Lower leg skin (tissue), 4 donors: ENCODE measurements around the gene KRTAP10-4. TPM values are rescaled to one million over a fixed set of nuclear protein-coding genes. Genes with fewer than 3 reads are reported as not detected.
"Not testable (repeated sequence)": the region's sequence is repeated elsewhere in the genome, so short reads cannot be mapped to it uniquely, and the experiment has no call there.

Experiments
- DNase-seq, 2 donors: peaks; one replicate each; pipeline ENCODE4 v3.0.0-alpha.2; 2019; ENCODE audit warnings: low spot score in 2 of 2
- H3K4me3 ChIP-seq: fragments of 200-600 bp; sonication (generic); 2 replicates; pipeline ENCODE4 v1.5.1; 2017; ENCODE audit warnings: mild to moderate bottlenecking, low read depth; ENCODE audit not compliant: poor library complexity, severe bottlenecking
- CTCF ChIP-seq, 3 donors: fragments of 450-650 bp; IDR thresholded peaks; one replicate each; pipeline ENCODE4 v1.5.1; 2016; ENCODE audit warnings: antibody characterized with exemption in 3 of 3, mild to moderate bottlenecking in 3 of 3, moderate library complexity in 2 of 3
- POLR2A ChIP-seq, 2 donors: fragments of 450-650 bp; IDR thresholded peaks; one replicate each; pipeline ENCODE4 v1.6.1; 2016 to 2017; ENCODE audit warnings: antibody characterized with exemption in 2 of 2, mild to moderate bottlenecking in 1 of 2, moderate library complexity in 1 of 2
- WGBS, 2 donors: methylation state at CpG; one replicate each; pipeline ENCODE4 v1.1.5; 2018; 5-methylcytosine and 5-hydroxymethylcytosine counted together
- intact Hi-C: fragments of 100-400 bp; cut with DNase I; formaldehyde crosslinking; loops from one replicate; pipeline ENCODE4 v1.15.0; 2023; ENCODE audit warnings: low total_unique reads
- total RNA-seq, 4 donors: library from RNA; depleted of rRNA; stranded (reverse); fragments of >200 nt; gene quantifications; one replicate each; pipeline ENCODE4 v1.1.0, GENCODE V29; 2016

The KRTAP10-4 gene
- total RNA-seq, 4 donors from 2014 or later = 6.3 TPM; not detected in 3

- no peak for DNase-seq
- TF ChIP-seq POLR2A (IDR thresholded peaks at IDR 0.05) (no peak), CTCF (IDR thresholded peaks at IDR 0.05) (no peak)
- intact Hi-C loops = no loop called here
- no peak overlapping the region for H3K4me3 ChIP-seq
Observed at GRCh38 chr21:44609193-44609592, 35.7 kb downstream of the KRTAP10-4 start.

DNA sequence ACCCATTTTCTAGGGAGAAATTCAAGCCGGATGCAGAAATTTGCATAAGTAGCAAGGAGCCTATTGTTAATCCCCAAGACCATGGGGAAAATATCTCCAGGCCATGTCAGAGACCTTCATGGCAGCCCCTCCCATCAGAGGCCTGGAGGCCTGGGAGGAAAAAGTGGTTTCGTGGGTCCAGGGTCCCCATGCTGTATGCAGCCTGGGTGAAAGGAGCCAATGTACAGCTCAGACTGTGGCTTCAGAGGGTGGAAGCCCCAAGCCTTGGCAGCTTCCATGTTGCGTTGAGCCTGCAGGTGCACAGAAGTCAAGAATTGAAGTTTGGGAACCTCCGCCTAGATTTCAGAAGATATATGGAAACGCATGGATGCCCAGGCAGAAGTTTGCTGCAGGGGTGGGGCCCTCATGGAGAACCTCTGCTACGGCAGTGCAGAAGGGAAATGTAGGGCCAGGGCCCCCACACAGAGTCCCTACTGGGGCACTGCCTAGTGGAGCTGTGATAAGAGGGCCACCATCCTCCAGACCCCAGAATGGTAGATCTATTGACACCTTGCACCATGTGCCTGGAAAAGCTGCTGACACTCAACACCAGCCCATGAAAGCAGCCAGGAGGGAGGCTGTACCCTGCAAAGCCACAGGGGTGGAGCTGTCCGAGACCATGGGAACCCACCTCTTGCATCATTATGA is 36.8 kb downstream of the KRTAP10-4 start:
- H3K4me3 ChIP-seq, intact Hi-C loops, DNase-seq: not testable (repeated sequence)
- 97% methylated on average over 7 of the region's 7 CpGs for WGBS, 2 donors

GRCh38 chr21:44611551-44611950 is 38.0 kb downstream of the KRTAP10-4 start:
- no peak for TF ChIP-seq CTCF (IDR thresholded peaks at IDR 0.05)
- TF ChIP-seq POLR2A (IDR thresholded peaks at IDR 0.05) = no peak
- no peak overlapping the region for H3K4me3 ChIP-seq
- intact Hi-C loops = no loop called here
- DNase-seq = no peak
- WGBS, 2 donors = 80 to 84% methylated on average over 4 of the region's 4 CpGs

DNA sequence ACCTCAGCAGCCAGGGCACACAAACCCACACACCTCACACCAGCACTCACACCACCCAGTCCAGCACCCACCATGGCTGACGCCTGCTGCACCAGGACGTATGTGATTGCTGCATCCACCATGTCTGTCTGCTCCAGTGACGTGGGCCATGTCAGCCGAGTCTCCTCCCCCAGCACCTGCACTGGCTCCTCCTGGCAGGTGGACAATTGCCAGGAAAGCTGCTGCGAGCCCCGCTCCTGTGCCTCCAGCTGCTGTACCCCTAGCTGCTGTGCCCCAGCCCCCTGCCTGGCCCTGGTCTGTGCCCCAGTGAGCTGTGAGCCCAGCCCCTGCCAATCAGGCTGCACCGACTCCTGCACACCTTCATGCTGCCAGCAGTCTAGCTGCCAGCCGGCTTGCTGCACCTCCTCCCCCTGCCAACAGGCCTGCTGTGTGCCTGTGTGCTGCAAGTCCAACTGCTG is 38.5 kb downstream of the KRTAP10-4 start, which contains the start of gene KRTAP10-8:
Gene KRTAP10-8 (plus strand): TSS at position 51 of the 458 bp plus-strand sequence. CDS start 22 bp downstream, at position 73.
- intact Hi-C loops = no loop called here
- TF ChIP-seq POLR2A (IDR thresholded peaks at IDR 0.05) (no peak), CTCF (IDR thresholded peaks at IDR 0.05) (no peak)
- 88 to 93% methylated on average over 7 to 8 of the region's 8 CpGs for WGBS, 2 donors
- H3K4me3 ChIP-seq = no peak within 1 kb of the TSS
- no peak for DNase-seq

DNA sequence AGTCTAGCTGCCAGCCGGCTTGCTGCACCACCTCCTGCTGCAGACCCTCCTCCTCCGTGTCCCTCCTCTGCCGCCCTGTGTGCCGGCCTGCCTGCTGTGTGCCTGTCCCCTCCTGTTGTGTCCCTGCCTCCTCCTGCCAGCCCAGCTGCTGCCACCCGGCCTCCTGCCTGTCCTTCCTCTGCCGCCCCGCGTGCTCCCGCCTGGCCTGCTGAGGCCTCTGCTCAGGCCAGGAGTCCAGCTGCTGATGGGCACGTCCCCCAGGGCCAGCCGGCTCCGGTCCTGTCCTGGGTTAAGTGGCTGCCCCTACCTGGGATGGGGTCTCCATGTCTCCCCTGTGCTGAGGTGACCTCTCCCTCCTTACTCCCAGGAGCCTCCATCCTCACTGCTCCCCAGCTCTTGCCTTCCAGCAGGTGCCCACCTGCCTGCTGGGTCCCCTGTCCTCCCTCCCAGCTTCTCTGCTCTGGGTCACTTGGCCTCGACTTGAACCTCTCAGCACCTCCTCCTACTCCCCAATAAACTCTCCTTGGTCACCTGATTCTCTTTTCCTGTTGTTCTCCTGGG is 39.2 kb downstream of the KRTAP10-4 start:
- DNase-seq = no peak
- H3K4me3 ChIP-seq = no peak overlapping the region
- 86 to 91% methylated on average over 13 of the region's 13 CpGs for WGBS, 2 donors
- intact Hi-C loops = no loop called here
- TF ChIP-seq CTCF (IDR thresholded peaks at IDR 0.05) (no peak), POLR2A (IDR thresholded peaks at IDR 0.05) (no peak)

GRCh38 chr21:44613386-44614155 is 40.0 kb downstream of the KRTAP10-4 start:
- intact Hi-C loops = no loop called here
- no peak overlapping the region for H3K4me3 ChIP-seq
- WGBS, 2 donors = 88 to 92% methylated on average over 25 to 26 of the region's 26 CpGs
- TF ChIP-seq POLR2A (IDR thresholded peaks at IDR 0.05) (no peak), CTCF (IDR thresholded peaks at IDR 0.05) (no peak)
- no peak for DNase-seq
